GM19023 (cell line): ENCODE data around the gene AKAP10.
"Not testable (repeated sequence)": the region's sequence is repeated elsewhere in the genome, so short reads cannot be mapped to it uniquely, and the experiment has no call there.

Experiments
- ATAC-seq: cut with Tn5 transposase; IDR thresholded peaks from one replicate; pipeline ENCODE4 v1.9.1; 2021; ENCODE audit warnings: mild to moderate bottlenecking, moderate library complexity; ENCODE audit not compliant: unreplicated experiment

AKAP10 gene

GRCh38 chr17:19873346-19873745 is 104.3 kb downstream of the AKAP10 start:
- no peak for ATAC-seq

- ATAC-seq, result no peak
Observed at GRCh38 chr17:19868079-19868395, 109.6 kb downstream of the AKAP10 start.

GRCh38 chr17:19867329-19868078 is 110.1 kb downstream of the AKAP10 start, which contains the start of gene ULK2:
ULK2 (minus strand) TSS chr17:19867936; CDS start chr17:19867417, 519 bp downstream.
- ATAC-seq, result no peak

DNA sequence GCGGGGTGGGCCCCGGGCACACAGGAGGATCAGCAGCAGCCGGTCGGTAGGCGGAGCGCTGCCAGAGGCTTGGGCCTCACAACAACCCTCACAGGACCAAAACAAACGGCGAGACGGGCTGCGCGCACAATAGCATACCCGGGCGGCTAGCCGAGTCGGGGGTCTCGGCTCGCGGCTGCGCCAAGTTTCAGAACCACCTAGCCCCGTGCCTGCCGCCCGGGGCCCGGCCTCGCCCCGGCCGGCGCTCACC is 110.6 kb downstream of the AKAP10 start:
- ATAC-seq, result no peak

GRCh38 chr17:19865021-19865420 is 112.6 kb downstream of the AKAP10 start:
- ATAC-seq, result no peak

DNA sequence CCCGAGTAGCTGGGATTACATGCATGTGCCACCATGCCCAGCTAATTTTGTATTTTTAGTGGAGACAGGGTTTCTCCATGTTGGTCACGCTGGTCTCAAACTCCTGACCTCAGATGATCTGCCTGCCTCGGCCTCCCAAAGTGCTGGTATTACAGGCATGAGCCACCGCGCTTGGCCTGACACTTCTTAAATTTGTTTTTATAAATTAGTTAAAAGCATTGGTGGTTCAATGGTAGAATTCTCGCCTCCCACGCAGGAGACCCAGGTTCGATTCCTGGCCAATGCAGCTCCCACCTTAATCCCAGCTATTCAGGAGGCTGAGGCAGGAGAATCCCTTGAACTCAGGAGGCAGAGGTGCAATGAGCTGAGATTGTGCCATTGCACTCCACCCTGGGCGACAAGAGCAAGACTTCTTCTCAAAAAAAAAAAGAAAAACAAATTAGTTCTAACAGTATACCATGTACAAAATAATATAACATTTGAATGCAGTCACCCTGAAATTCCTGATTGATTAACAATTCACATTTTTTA is 116.9 kb downstream of the AKAP10 start:
- not testable (repeated sequence) for ATAC-seq

DNA sequence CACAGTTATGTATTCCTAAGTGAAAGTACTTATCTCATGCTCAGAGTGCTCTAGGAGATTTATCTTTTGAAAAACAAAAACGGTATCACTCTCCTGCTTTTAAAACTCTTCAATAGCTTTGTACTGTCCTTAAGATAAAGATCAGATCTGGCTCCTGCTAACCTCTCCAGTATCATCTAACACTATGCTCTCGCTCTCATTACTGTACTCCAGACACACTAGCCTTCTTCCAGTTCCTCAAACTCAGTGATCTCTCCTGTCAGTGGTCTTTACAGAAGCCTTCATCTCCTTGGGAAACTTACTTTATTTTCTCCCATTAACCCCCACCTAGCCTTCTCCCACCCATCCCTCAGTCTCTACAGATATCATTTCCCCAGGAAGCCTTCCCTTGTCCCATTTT is 120.0 kb downstream of the AKAP10 start:
- no peak for ATAC-seq
